HEK293 (cell line): ENCODE results near the gene PAX3.

Source experiments
- CTCF ChIA-PET: fragments of 350-600 bp; formaldehyde crosslinking; extraction: SDS; loops from one replicate; lab custom pipeline; 2021; ENCODE audit warnings: antibody characterized with exemption; lab: Yijun Ruan, JAX
- POLR2A ChIA-PET: fragments of 300-600 bp; formaldehyde crosslinking; extraction: SDS; loops from one replicate; lab custom pipeline; 2020; ENCODE audit warnings: antibody characterized with exemption, inconsistent platforms; lab: Yijun Ruan, JAX
- H3K27ac ChIP-seq: fragments of 200-500 bp; sonication (Bioruptor generic); 2 replicates; pipeline ENCODE4 v1.5.1; 2014; ENCODE audit warnings: low read depth, low read length, control low read depth, inconsistent platforms; ENCODE audit errors: extremely low read depth
- H3K36me3 ChIP-seq, 2 experiments: fragments of 200-500 bp in 1 of 2; sonication (Bioruptor generic) in 1 of 2; 1 replicate in 1 of 2; 2 replicates in 1 of 2; pipeline ENCODE4 v1.5.1; 2014 to 2017; ENCODE audit warnings: inconsistent platforms in 2 of 2, low read length in 2 of 2; ENCODE audit not compliant: control insufficient read depth in 2 of 2, insufficient read depth in 1 of 2
- H3K4me1 ChIP-seq: fragments of 200-500 bp; sonication (Bioruptor generic); 2 replicates; pipeline ENCODE4 v1.5.1; 2014; ENCODE audit warnings: mild to moderate bottlenecking, low read length, inconsistent platforms; ENCODE audit not compliant: control insufficient read depth, insufficient read depth
- H3K4me3 ChIP-seq: 2 replicates; pipeline ENCODE4 v1.5.1; 2011; ENCODE audit warnings: low read depth, mild to moderate bottlenecking, control low read depth, low read length, moderate library complexity
- H3K9me3 ChIP-seq: fragments of 200-500 bp; sonication (Bioruptor generic); 2 replicates; pipeline ENCODE4 v1.5.1; 2014; ENCODE audit warnings: low read depth, low read length, inconsistent platforms; ENCODE audit not compliant: control insufficient read depth, insufficient read depth
- GLI2 ChIP-seq: fragments of 450-650 bp; formaldehyde crosslinking; IDR thresholded peaks from 2 replicates; pipeline ENCODE4; 2017; ENCODE audit warnings: missing biosample characterization, missing genetic modification characterization, low read depth, borderline replicate concordance
- GLIS1 ChIP-seq: fragments of 450-650 bp; formaldehyde crosslinking; IDR thresholded peaks from 2 replicates; pipeline ENCODE4 v1.5.1; 2016; ENCODE audit warnings: missing biosample characterization, missing genetic modification characterization
- IKZF3 ChIP-seq: fragments of 450-650 bp; IDR thresholded peaks from 2 replicates; pipeline ENCODE4 v1.5.0; 2018; ENCODE audit warnings: missing biosample characterization, mild to moderate bottlenecking, missing genetic modification characterization, moderate library complexity
- KLF7 ChIP-seq: fragments of 450-650 bp; formaldehyde crosslinking; IDR thresholded peaks from 2 replicates; pipeline ENCODE4 v1.5.1; 2016; ENCODE audit warnings: missing biosample characterization, missing genetic modification characterization, borderline replicate concordance
- MZF1 ChIP-seq: fragments of 450-650 bp; formaldehyde crosslinking; IDR thresholded peaks from 2 replicates; pipeline ENCODE4 v1.5.1; 2017; ENCODE audit warnings: missing biosample characterization, missing genetic modification characterization, borderline replicate concordance
- SCRT1 ChIP-seq: fragments of 450-650 bp; formaldehyde crosslinking; IDR thresholded peaks from 2 replicates; pipeline ENCODE4 v1.5.1; 2016; ENCODE audit warnings: missing biosample characterization, missing genetic modification characterization, borderline replicate concordance
- TCF7L2 ChIP-seq: IDR thresholded peaks from 2 replicates; pipeline ENCODE4 v1.6.1; 2011; ENCODE audit warnings: low read depth, mild to moderate bottlenecking, inconsistent platforms, low read length, moderate library complexity, borderline replicate concordance
- TRIM28 ChIP-seq: IDR thresholded peaks from 2 replicates; pipeline ENCODE4 v1.6.1; 2011; ENCODE audit warnings: low read length, control low read depth, borderline replicate concordance
- WT1 ChIP-seq: fragments of 450-650 bp; formaldehyde crosslinking; IDR thresholded peaks from 2 replicates; pipeline ENCODE4 v1.5.1; 2016; ENCODE audit warnings: missing biosample characterization, missing genetic modification characterization
- ZBTB20 ChIP-seq: fragments of 450-650 bp; formaldehyde crosslinking; IDR thresholded peaks from 2 replicates; pipeline ENCODE4 v1.5.1; 2016; ENCODE audit warnings: missing biosample characterization, missing genetic modification characterization
- ZBTB48 ChIP-seq: fragments of 450-650 bp; formaldehyde crosslinking; IDR thresholded peaks from 2 replicates; pipeline ENCODE4 v1.5.1; 2016; ENCODE audit warnings: missing biosample characterization, missing genetic modification characterization
- ZBTB7A ChIP-seq: fragments of 450-650 bp; formaldehyde crosslinking; IDR thresholded peaks from 2 replicates; pipeline ENCODE4 v1.5.1; 2016; ENCODE audit warnings: low read depth, missing biosample characterization, missing genetic modification characterization
- ZNF132 ChIP-seq: fragments of 450-650 bp; formaldehyde crosslinking; IDR thresholded peaks from 2 replicates; pipeline ENCODE4 v1.5.1; 2017; ENCODE audit warnings: missing biosample characterization, missing genetic modification characterization, borderline replicate concordance
- ZNF394 ChIP-seq: fragments of 450-650 bp; formaldehyde crosslinking; IDR thresholded peaks from 2 replicates; pipeline ENCODE4 v1.5.1; 2016; ENCODE audit warnings: missing biosample characterization, missing genetic modification characterization, mild to moderate bottlenecking, moderate library complexity, borderline replicate concordance
- ZNF473 ChIP-seq: fragments of 450-650 bp; formaldehyde crosslinking; IDR thresholded peaks from 2 replicates; pipeline ENCODE4 v1.5.1; 2017; ENCODE audit warnings: missing biosample characterization, missing genetic modification characterization
- ZNF558 ChIP-seq: fragments of 450-650 bp; formaldehyde crosslinking; IDR thresholded peaks from 2 replicates; pipeline ENCODE4 v1.5.1; 2016; ENCODE audit warnings: missing biosample characterization, missing genetic modification characterization
- ZNF677 ChIP-seq: fragments of 450-650 bp; IDR thresholded peaks from 2 replicates; pipeline ENCODE4 v1.5.0; 2018; ENCODE audit warnings: missing biosample characterization, mild to moderate bottlenecking, missing genetic modification characterization, moderate library complexity
- ZNF707 ChIP-seq: fragments of 450-650 bp; formaldehyde crosslinking; IDR thresholded peaks from 2 replicates; pipeline ENCODE4 v1.5.1; 2016; ENCODE audit warnings: missing biosample characterization, missing genetic modification characterization
- ZSCAN23 ChIP-seq: fragments of 450-650 bp; formaldehyde crosslinking; IDR thresholded peaks from 2 replicates; pipeline ENCODE4 v1.5.1; 2016; ENCODE audit warnings: missing biosample characterization, missing genetic modification characterization
- TF ChIP-seq, protein P1 (sequence below): fragments of 450-650 bp; formaldehyde crosslinking; IDR thresholded peaks from 2 replicates; pipeline ENCODE4 v1.5.1; 2016; ENCODE audit warnings: missing biosample characterization, missing genetic modification characterization
- TF ChIP-seq, protein P2 (sequence below): fragments of 450-650 bp; formaldehyde crosslinking; conservative IDR thresholded peaks from 2 replicates; pipeline ENCODE4 v1.5.1; 2016; ENCODE audit warnings: low read depth, missing biosample characterization, missing genetic modification characterization

The PAX3 gene

DNA sequence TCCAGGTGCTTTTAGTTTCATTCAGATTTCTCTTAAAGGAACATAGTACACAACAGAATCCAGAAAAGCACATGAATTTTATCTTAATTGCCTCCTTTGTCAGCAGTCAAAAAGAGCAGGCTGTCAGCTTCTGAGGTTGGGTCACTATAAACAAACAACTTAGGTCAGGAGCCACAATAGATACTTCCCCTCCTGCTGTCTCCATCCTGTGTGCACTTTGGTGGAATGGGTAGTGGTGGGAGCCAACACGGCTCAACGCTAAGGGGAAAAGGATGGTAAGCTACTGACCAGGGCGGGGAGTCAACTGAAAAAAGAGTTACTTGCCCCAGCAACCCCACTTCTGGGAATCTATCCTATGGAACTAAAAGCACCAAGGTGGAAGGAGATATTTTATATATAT lies 121.9 kb downstream of the PAX3 start (continued):
- no peak for TF ChIP-seq TRIM28
- TF ChIP-seq ZNF558 (tag by site-specific recombination), result no peak
- TF ChIP-seq IKZF3 (tag by site-specific recombination), result 0 out of 2 replicates have a peak, but pooled peaks have one; percentile 11
- TF ChIP-seq ZNF394 (tag by site-specific recombination), result no peak

DNA sequence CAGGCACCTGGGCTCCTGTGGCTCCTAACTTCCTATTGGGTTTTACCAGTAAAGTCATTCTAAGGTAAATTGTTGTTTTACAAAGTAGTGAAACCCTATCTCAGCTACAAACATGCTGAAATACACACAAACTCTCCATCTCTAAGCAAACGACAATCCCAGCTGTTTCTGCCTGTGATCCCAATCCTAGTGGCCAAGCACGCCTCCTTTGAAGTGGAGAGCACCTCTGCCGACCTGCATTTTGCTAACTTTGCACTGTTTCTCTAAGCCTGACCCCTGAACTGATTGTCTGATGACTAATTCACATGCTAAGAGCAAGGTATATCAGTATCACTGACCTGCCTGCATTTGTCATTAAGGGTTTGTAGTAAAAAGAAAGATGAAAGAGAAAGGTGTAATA lies 124.3 kb downstream of the PAX3 start:
- Histone ChIP-seq H3K27ac (no peak overlapping the region), H3K4me1 (peaks cover 26% of the 10 kb centered on the region), H3K36me3 (no peaks in the 10 kb centered on the region), H3K9me3 (no peaks in the 10 kb centered on the region), H3K4me3 (no peak overlapping the region)
- CTCF ChIA-PET, result no interaction called here
- POLR2A ChIA-PET, result no interaction called here
- TF ChIP-seq TCF7L2 (peak; percentile 73; the same call in 1 of the 2 replicates), ZNF132 (no peak)

DNA sequence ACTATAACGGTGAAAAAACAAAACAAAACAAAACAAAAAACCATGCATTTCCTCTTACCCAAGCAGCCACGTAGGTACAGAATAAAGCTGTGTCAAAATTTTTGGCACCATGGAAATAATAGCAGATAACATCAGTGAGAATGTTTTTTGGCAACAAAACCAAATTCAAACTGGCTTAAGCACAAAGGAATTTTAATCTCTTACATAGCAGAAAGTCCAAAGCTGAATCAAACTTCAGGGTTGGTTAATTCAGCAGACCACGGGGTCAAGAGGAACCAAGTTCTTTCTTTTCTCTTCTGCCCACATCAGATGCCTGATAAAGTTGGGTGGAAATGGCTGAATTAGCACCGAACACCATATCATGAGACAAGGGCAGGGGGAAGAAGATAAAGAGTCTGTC lies 129.5 kb downstream of the PAX3 start:
- Histone ChIP-seq H3K4me3 (no peak overlapping the region), H3K27ac (no peak overlapping the region), H3K4me1 (peaks cover under 1% of the 10 kb centered on the region; the same call in 1 of the 2 replicates), H3K9me3 (no peaks in the 10 kb centered on the region), H3K36me3 (no peaks in the 10 kb centered on the region)
- TF ChIP-seq ZSCAN23 (tag by site-specific recombination) (no peak), GLI2 (tag by site-specific recombination) (no peak), MZF1 (tag by site-specific recombination) (no peak)
- TF ChIP-seq, protein P1, sequence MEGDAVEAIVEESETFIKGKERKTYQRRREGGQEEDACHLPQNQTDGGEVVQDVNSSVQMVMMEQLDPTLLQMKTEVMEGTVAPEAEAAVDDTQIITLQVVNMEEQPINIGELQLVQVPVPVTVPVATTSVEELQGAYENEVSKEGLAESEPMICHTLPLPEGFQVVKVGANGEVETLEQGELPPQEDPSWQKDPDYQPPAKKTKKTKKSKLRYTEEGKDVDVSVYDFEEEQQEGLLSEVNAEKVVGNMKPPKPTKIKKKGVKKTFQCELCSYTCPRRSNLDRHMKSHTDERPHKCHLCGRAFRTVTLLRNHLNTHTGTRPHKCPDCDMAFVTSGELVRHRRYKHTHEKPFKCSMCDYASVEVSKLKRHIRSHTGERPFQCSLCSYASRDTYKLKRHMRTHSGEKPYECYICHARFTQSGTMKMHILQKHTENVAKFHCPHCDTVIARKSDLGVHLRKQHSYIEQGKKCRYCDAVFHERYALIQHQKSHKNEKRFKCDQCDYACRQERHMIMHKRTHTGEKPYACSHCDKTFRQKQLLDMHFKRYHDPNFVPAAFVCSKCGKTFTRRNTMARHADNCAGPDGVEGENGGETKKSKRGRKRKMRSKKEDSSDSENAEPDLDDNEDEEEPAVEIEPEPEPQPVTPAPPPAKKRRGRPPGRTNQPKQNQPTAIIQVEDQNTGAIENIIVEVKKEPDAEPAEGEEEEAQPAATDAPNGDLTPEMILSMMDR, result no peak
- TF ChIP-seq, protein P2, sequence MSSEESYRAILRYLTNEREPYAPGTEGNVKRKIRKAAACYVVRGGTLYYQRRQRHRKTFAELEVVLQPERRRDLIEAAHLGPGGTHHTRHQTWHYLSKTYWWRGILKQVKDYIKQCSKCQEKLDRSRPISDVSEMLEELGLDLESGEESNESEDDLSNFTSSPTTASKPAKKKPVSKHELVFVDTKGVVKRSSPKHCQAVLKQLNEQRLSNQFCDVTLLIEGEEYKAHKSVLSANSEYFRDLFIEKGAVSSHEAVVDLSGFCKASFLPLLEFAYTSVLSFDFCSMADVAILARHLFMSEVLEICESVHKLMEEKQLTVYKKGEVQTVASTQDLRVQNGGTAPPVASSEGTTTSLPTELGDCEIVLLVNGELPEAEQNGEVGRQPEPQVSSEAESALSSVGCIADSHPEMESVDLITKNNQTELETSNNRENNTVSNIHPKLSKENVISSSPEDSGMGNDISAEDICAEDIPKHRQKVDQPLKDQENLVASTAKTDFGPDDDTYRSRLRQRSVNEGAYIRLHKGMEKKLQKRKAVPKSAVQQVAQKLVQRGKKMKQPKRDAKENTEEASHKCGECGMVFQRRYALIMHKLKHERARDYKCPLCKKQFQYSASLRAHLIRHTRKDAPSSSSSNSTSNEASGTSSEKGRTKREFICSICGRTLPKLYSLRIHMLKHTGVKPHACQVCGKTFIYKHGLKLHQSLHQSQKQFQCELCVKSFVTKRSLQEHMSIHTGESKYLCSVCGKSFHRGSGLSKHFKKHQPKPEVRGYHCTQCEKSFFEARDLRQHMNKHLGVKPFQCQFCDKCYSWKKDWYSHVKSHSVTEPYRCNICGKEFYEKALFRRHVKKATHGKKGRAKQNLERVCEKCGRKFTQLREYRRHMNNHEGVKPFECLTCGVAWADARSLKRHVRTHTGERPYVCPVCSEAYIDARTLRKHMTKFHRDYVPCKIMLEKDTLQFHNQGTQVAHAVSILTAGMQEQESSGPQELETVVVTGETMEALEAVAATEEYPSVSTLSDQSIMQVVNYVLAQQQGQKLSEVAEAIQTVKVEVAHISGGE, result no peak
- CTCF ChIA-PET, result no interaction called here
- POLR2A ChIA-PET, result no interaction called here

DNA sequence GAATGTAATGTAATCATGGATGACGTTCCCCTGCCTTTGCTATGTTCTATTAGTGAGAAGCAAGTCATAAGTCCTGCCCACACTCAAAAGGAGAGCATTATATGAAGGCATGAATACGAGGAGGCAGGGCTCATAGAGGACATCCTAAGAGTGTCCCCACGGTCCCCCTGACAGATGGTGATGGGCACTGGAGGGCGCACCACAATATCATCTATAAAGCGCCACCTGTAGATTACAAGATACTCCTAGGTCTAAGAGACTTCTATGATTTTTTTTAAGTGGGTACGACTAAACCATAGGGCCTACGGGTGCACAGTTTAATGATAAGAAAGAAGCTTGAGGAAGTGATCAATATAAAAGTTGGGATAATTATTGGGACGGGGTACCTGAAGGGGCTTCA lies 131.0 kb downstream of the PAX3 start:
- POLR2A ChIA-PET, result no interaction called here
- CTCF ChIA-PET, result no interaction called here

More for the DNA sequence above, 131.0 kb downstream of the PAX3 start:
- Histone ChIP-seq H3K36me3 (no peaks in the 10 kb centered on the region), H3K27ac (no peak overlapping the region), H3K9me3 (no peaks in the 10 kb centered on the region)
- no peak for TF ChIP-seq ZNF707 (tag by site-specific recombination)
- no peak for TF ChIP-seq ZBTB20 (tag by site-specific recombination)
- TF ChIP-seq ZNF677 (tag by site-specific recombination), result no peak
- TF ChIP-seq GLIS1, result no peak
- TF ChIP-seq, protein P1, result no peak
- no peak for TF ChIP-seq KLF7 (tag by site-specific recombination)
- no peak for TF ChIP-seq ZNF394 (tag by site-specific recombination)
- no peak for TF ChIP-seq ZNF473 (tag by site-specific recombination)
- TF ChIP-seq ZBTB48 (tag by site-specific recombination), result no peak
- no peak for TF ChIP-seq SCRT1 (tag by site-specific recombination)
- TF ChIP-seq ZBTB7A (tag by site-specific recombination), result no peak
- no peak for TF ChIP-seq WT1
- TF ChIP-seq, all 188 proteins: peak for 0
- H3K4me1 ChIP-seq, result no peaks in the 10 kb centered on the region
- H3K4me3 ChIP-seq, result no peak overlapping the region
